SU-DHL-6 (cell line): ENCODE results near the gene C6orf89.

ENCODE experiments used
- H2AFZ ChIP-seq: fragments of 200-600 bp; sonication (generic); 2 replicates; pipeline ENCODE4 v1.6.1; 2014; ENCODE audit warnings: low read depth, mild to moderate bottlenecking, moderate library complexity, mixed read lengths, antibody characterized with exemption, low read length; ENCODE audit not compliant: severe bottlenecking
- H3F3A ChIP-seq: fragments of 200-600 bp; shearing (Covaris generic); 2 replicates; pipeline ENCODE4 v1.6.0; 2016; ENCODE audit warnings: antibody characterized with exemption, mild to moderate bottlenecking; ENCODE audit not compliant: insufficient read depth
- H3K27ac ChIP-seq: fragments of 200-600 bp; sonication (generic); 2 replicates; pipeline ENCODE4 v1.5.1; 2016; ENCODE audit warnings: low read depth, mild to moderate bottlenecking, low read length, moderate library complexity, mixed read lengths
- H3K27me3 ChIP-seq: fragments of 200-600 bp; sonication (generic), shearing (Covaris generic); 2 replicates; pipeline ENCODE4 v1.6.0; 2014; ENCODE audit warnings: mild to moderate bottlenecking, low read length
- H3K36me3 ChIP-seq: fragments of 200-600 bp; sonication (generic); 2 replicates; pipeline ENCODE4 v1.6.1; 2014; ENCODE audit warnings: mild to moderate bottlenecking, low read length, mixed read lengths
- H3K4me2 ChIP-seq: fragments of 300-600, 200-600 bp; shearing (Covaris generic), sonication (generic); 2 replicates; pipeline ENCODE4 v1.6.0; 2014; ENCODE audit warnings: low read length, low read depth, mild to moderate bottlenecking; ENCODE audit not compliant: poor library complexity, severe bottlenecking
- H3K4me3 ChIP-seq: fragments of 200-600 bp; sonication (generic); 2 replicates; pipeline ENCODE4 v1.5.1; 2014; ENCODE audit warnings: antibody characterized with exemption, low read length, mild to moderate bottlenecking, mixed read lengths; ENCODE audit not compliant: insufficient read depth, poor library complexity, severe bottlenecking
- H3K79me2 ChIP-seq: fragments of 200-600 bp; sonication (generic); 2 replicates; pipeline ENCODE4 v1.6.1; 2014; ENCODE audit warnings: mild to moderate bottlenecking, low read length, moderate library complexity; ENCODE audit not compliant: insufficient read depth
- H3K9ac ChIP-seq: fragments of 200-600 bp; sonication (generic); 2 replicates; pipeline ENCODE4 v1.7.0; 2014; ENCODE audit warnings: mild to moderate bottlenecking, low read length
- H3K9me2 ChIP-seq: fragments of 200-600 bp; sonication (generic); replicated peaks from 2 replicates; pipeline ENCODE4 v1.6.1; 2014; ENCODE audit warnings: low read length; ENCODE audit not compliant: insufficient read depth
- H3K9me3 ChIP-seq: fragments of 200-600 bp; sonication (generic); 2 replicates; pipeline ENCODE4 v1.6.1; 2014; ENCODE audit warnings: low read length, mixed read lengths; ENCODE audit not compliant: insufficient read depth
- H4K20me1 ChIP-seq: fragments of 200-600 bp; sonication (generic); 2 replicates; pipeline ENCODE4 v1.6.1; 2014; ENCODE audit warnings: low read depth, mild to moderate bottlenecking, antibody characterized with exemption, low read length, moderate library complexity, mixed read lengths
- CTCF ChIP-seq: fragments of 200-600 bp; sonication (generic); IDR thresholded peaks from one replicate; pipeline ENCODE4 v1.5.1; 2017; ENCODE audit warnings: antibody characterized with exemption, mild to moderate bottlenecking, low read length, moderate library complexity; ENCODE audit not compliant: insufficient read depth, poor library complexity, severe bottlenecking
- EZH2phosphoT487 ChIP-seq: fragments of 200-600 bp; sonication (generic), shearing (Covaris generic); conservative IDR thresholded peaks from 2 replicates; pipeline ENCODE4 v1.6.1; 2018; ENCODE audit warnings: mild to moderate bottlenecking, antibody characterized with exemption, low read length, moderate library complexity, mixed read lengths

C6orf89 gene

GRCh38 chr6:36837686-36838085 lies 48.1 kb upstream of the C6orf89 start:
- Histone ChIP-seq H3K9me3 (no peaks in the 10 kb centered on the region), H3K4me2 (no peak overlapping the region), H3K79me2 (no peaks in the 10 kb centered on the region), H3F3A (no peaks in the 10 kb centered on the region), H4K20me1 (no peaks in the 10 kb centered on the region), H3K27me3 (no peaks in the 10 kb centered on the region), H3K27ac (no peak overlapping the region), H3K9ac (no peak overlapping the region), H3K9me2 (no peaks in the 10 kb centered on the region), H3K4me3 (no peak overlapping the region), H2AFZ (no peak overlapping the region), H3K36me3 (no peaks in the 10 kb centered on the region)
- TF ChIP-seq EZH2phosphoT487 (no peak), CTCF (no peak)

- H3K36me3 ChIP-seq = no peaks in the 10 kb centered on the region
- no peak within 1 kb of the TSS for H2AFZ ChIP-seq
- H3K9ac ChIP-seq = no peak within 1 kb of the TSS
- no peaks in the 10 kb centered on the region for H3F3A ChIP-seq
- H3K27me3 ChIP-seq = no peaks in the 10 kb centered on the region
- H3K27ac ChIP-seq = no peak within 1 kb of the TSS
- H4K20me1 ChIP-seq = no peaks in the 10 kb centered on the region
- peak within 1 kb of the TSS; percentile 42 for H3K4me2 ChIP-seq
- H3K79me2 ChIP-seq = no peaks in the 10 kb centered on the region
- H3K9me3 ChIP-seq = no peaks in the 10 kb centered on the region
- H3K9me2 ChIP-seq = no peaks in the 10 kb centered on the region
- no peak for TF ChIP-seq EZH2phosphoT487
- no peak for TF ChIP-seq CTCF
- no peak within 1 kb of the TSS for H3K4me3 ChIP-seq
These were observed 46.6 kb upstream of the C6orf89 start, which contains the start of gene CPNE5 for GRCh38 chr6:36838896-36839748. Gene CPNE5 (minus strand): TSS chr6:36839444. CDS start chr6:36839377, 67 bp downstream.

- Histone ChIP-seq H3K36me3 (no peaks in the 10 kb centered on the region), H4K20me1 (no peaks in the 10 kb centered on the region), H3K9me2 (no peaks in the 10 kb centered on the region), H3F3A (no peaks in the 10 kb centered on the region), H3K79me2 (no peaks in the 10 kb centered on the region), H2AFZ (no peak overlapping the region), H3K4me2 (peak overlapping the region; percentile 42), H3K27ac (no peak overlapping the region), H3K9ac (no peak overlapping the region), H3K4me3 (no peak overlapping the region), H3K9me3 (no peaks in the 10 kb centered on the region), H3K27me3 (no peaks in the 10 kb centered on the region)
- TF ChIP-seq EZH2phosphoT487 (0 out of 2 replicates have a peak, but pooled peaks have one; percentile 72), CTCF (peak; percentile 11)
These were observed 45.9 kb upstream of the C6orf89 start for GRCh38 chr6:36839749-36840431.
